GM06990 (cell line): ENCODE measurements around the gene GLRA1.

Experiments used
- DNase-seq: peaks from one replicate; pipeline ENCODE4 v3.0.0-alpha.2; 2011; ENCODE audit not compliant: insufficient read length; ENCODE audit errors: extremely low read depth
- H3K27me3 ChIP-seq: replicated peaks from 2 replicates; pipeline ENCODE4 v1.6.0; 2011; ENCODE audit warnings: low read length; ENCODE audit not compliant: control insufficient read depth, insufficient read depth
- H3K36me3 ChIP-seq: 2 replicates; pipeline ENCODE4 v1.5.1; 2011; ENCODE audit warnings: low read length; ENCODE audit not compliant: control insufficient read depth, insufficient read depth
- H3K4me3 ChIP-seq: replicated peaks from 2 replicates; pipeline ENCODE4 v1.5.1; 2011; ENCODE audit warnings: low read depth, mild to moderate bottlenecking, control low read depth, low read length
- CTCF ChIP-seq: IDR thresholded peaks from 2 replicates; pipeline ENCODE4 v1.5.1; 2011; ENCODE audit warnings: low read length, control low read depth, mild to moderate bottlenecking, inconsistent platforms; ENCODE audit not compliant: insufficient read depth, poor library complexity, severe bottlenecking

The GLRA1 gene

GRCh38 chr5:151950706-151951105 lies 26.1 kb upstream of the GLRA1 start:
- Histone ChIP-seq H3K4me3 (no peak overlapping the region), H3K27me3 (no peaks in the 10 kb centered on the region), H3K36me3 (no peaks in the 10 kb centered on the region)
- DNase-seq = no peak
- no peak for TF ChIP-seq CTCF

- no peak for TF ChIP-seq CTCF
- H3K4me3 ChIP-seq = no peak overlapping the region
- no peak for DNase-seq
- no peaks in the 10 kb centered on the region for H3K27me3 ChIP-seq
- H3K36me3 ChIP-seq = no peaks in the 10 kb centered on the region
Measured at GRCh38 chr5:151949701-151950308, 25.2 kb upstream of the GLRA1 start.

- Histone ChIP-seq H3K4me3 (no peak overlapping the region), H3K36me3 (no peaks in the 10 kb centered on the region), H3K27me3 (no peaks in the 10 kb centered on the region)
- no peak for TF ChIP-seq CTCF
- DNase-seq = no peak
Measured at GRCh38 chr5:151949113-151949512, 24.5 kb upstream of the GLRA1 start.

GRCh38 chr5:151947931-151948608 lies 23.4 kb upstream of the GLRA1 start:
- no peak for TF ChIP-seq CTCF
- Histone ChIP-seq H3K4me3 (no peak overlapping the region), H3K27me3 (no peaks in the 10 kb centered on the region), H3K36me3 (no peaks in the 10 kb centered on the region)
- DNase-seq = no peak

GRCh38 chr5:151937851-151938250 lies 13.2 kb upstream of the GLRA1 start:
- no peaks in the 10 kb centered on the region for H3K36me3 ChIP-seq
- no peak for TF ChIP-seq CTCF
- no peak overlapping the region for H3K4me3 ChIP-seq
- DNase-seq = no peak
- no peaks in the 10 kb centered on the region for H3K27me3 ChIP-seq
